ENCODE results near the gene LARGE2. TPM values are rescaled to one million over a fixed set of nuclear protein-coding genes. Genes with fewer than 3 reads are reported as not detected.

Gene LARGE2
- total RNA-seq, 3 donors from 2014 or later (not counting 1 experiment from before 2014, with no cell fraction given): 0.40 to 1.7 (median 1.0) TPM

Other genes with a start within 250 kb of the LARGE2 start
- gene SLC35C1, start 117.5 kb upstream of the LARGE2 start, total RNA-seq: 10 to 100 TPM in 1 of 3 donors, 1 to 10 TPM in 2; 7.1 to 11.9 (median 9.5) TPM
- 100 to 1,000 TPM; 124 to 214 (median 141) TPM for gene CRY2, start 75.2 kb upstream of the LARGE2 start, total RNA-seq
- 10 to 100 TPM in 2 of 3 donors, 1 to 10 TPM in 1; 9.7 to 21.5 (median 13.9) TPM for gene MAPK8IP1, start 37.0 kb upstream of the LARGE2 start, total RNA-seq
- gene FREY1, start 15.4 kb upstream of the LARGE2 start, total RNA-seq: 1 to 10 TPM; 3.7 to 6.8 (median 3.9) TPM
- 10 to 100 TPM; 61.3 to 75.8 (median 67.6) TPM for gene PEX16, start 4.8 kb upstream of the LARGE2 start, total RNA-seq
- gene PHF21A, start 198.8 kb downstream of the LARGE2 start, total RNA-seq: 100 to 1,000 TPM; 138 to 147 (median 139) TPM